Measurements from ENCODE around the gene SORBS1.

The SORBS1 gene

DNA sequence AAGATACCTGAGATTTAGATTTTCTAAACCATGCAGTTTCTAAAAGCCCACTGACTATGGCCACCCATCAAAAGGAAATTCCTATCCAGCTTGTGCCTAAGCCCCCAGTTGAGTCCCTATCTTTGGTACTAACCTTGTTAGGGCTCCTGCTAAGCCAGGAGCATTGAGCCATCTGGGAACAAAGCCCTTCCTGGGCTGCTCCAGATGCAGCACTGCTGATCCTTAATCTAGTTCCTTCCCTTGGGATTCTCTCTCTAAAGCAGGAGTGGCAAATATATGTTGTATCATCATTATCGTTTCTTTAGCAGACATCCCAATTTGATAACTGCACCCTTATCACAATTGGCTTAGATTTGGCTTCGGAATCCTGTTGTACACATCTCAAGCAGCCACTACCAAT, 245.7 kb downstream of the SORBS1 start:
- no peak for DNase-seq (ENCODE audit: low spot score)

DNA sequence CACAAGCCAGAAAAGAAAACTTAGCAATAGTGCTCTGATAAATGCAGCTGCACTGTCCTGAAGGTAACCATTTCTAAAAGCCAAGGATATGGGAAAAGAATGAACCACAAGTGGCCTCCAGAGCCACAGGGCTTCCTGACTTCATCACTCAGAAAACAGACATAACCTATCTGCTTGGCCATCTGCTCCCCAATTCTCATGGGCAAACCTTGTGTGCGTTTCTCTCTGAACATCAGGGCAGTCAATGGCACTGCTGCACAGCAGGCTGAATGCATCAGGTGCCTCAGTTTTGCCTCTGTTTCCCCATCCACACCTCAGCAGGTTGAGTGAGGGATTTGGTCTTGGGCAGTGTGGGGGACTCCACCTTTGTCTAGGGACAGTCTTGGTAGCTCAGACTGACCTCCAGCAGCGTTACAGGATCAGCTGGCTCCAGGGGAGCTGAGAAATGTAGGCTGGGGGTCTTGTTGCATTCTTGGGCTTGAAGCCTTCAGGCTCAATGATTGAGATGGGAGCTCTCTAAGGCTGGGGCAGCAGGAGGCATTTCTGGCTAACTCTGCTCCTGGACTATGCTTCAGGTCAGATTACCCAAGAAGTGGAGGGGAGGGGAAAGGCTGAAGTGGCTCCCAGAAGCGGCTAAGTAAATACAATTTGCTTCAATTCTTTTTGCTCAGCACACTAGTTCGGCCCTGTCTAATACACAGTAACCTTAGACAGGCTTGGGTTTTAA, 246.8 kb downstream of the SORBS1 start:
- DNase-seq (ENCODE audit: low spot score), result no peak

DNA sequence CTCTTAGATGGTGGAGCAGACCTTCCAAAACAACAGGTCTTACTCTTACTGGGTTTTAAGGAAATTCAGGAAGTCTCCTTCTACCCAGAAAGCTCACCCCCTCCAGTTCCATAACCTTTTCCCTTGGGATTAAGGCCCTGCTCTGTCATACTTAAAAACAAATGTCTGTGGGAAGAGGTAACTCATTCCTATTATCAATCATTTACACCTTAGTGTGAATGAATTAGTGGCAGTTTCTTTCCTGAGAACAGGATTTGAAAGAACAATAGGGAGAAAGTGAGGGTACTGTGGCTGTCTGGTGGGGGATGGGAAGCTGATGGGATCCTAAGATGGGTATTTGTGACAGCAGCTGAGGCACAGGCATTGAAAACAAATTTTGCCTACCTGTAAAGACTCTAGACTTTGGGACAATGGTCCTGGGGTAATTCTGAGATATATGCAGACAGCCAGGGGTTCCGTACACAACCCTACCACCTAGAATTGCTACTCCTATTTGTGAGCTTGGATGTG, 248.1 kb downstream of the SORBS1 start:
- no peak for DNase-seq (ENCODE audit: low spot score)

- no peak for DNase-seq (ENCODE audit: low spot score)
These were observed 248.9 kb downstream of the SORBS1 start for GRCh38 chr10:95312257-95312656.

GRCh38 chr10:95309958-95310357, 251.2 kb downstream of the SORBS1 start:
- no peak for DNase-seq (ENCODE audit: low spot score)

DNA sequence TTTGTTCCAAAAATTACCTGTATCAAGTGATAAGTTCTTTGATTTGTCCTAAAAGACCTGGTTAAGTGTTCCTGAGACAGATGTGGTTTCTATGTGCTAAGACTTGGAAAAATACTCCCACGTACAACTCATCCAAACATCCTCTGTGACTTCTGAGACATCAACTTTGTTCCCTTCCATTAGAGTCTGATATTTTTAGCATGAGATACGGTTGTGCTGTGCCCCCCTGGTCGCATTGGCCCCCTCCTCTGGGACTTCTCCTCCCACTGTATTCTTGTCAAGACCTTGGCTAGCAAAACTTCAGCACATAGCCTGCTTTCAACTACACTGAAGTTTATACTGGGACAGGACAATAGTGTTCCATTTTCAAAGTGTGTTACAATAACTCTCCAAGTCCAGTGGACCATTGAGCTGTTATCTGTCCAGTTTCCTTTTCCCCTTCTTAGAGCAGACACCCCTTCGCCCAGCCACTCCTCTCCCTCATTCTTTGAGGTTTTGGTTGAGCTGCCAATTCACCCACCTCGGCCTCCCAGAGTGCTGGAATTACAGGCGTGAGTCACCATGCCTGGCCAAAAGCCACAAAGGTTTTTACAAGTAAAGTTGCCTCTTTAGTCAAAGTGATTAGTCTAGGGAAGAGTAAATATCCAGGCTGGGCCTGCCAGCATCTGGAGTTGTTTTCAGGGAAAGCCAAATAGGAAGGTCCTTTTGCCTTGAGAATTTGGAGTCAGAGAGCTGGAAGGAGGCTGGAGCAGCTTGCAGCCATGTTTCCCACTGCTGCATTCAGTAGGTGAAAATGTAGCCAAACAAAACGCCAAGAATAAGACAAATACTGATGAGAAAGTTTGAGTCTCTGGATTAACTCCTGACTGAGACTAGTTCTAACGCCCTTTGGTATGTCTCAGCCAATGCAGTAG, 252.5 kb downstream of the SORBS1 start:
- no peak for DNase-seq (ENCODE audit: low spot score)

DNA sequence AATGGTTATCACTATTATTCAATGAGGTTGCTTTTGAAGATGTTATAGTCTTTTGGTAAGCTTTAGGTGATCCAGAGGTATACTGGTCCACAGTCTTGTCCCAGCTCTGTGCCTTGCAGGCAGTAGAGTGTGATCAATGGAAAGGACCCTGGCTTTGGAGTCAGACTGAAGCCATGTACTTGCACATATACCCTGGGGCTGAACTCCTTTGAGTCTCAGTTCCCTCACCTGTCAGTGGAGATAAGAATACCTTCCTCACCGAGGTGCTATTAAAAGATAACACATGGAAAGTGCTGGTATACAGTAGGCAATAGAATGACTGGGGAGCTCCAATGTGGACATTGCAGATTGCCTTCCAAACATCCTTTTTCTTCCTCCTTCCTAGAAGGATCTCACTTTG, 254.3 kb downstream of the SORBS1 start:
- no peak for DNase-seq (ENCODE audit: low spot score)

- no peak for DNase-seq (ENCODE audit: low spot score)
These were observed 254.9 kb downstream of the SORBS1 start for GRCh38 chr10:95306318-95306650.

GRCh38 chr10:95305606-95306317, 255.4 kb downstream of the SORBS1 start:
- DNase-seq (ENCODE audit: low spot score), result no peak

DNA sequence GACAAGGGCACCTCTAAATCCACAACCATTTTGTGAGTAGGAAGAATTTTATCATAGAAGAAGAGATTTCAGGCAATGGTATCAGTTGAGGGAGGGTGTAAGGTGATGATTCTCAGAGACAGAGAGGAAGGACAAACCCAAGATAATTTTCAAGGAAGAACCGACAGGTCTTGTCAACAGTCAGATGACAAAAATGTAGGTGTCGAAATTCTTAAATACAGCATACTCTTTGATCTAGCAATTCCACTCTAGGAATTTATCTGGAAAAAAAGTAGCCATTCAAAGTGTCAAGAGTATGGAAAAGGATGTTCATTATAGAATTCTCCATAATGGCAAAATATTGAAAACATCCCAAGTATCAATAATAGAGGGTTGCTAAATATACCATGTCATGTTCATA, 256.2 kb downstream of the SORBS1 start:
- DNase-seq (ENCODE audit: low spot score), result no peak

DNA sequence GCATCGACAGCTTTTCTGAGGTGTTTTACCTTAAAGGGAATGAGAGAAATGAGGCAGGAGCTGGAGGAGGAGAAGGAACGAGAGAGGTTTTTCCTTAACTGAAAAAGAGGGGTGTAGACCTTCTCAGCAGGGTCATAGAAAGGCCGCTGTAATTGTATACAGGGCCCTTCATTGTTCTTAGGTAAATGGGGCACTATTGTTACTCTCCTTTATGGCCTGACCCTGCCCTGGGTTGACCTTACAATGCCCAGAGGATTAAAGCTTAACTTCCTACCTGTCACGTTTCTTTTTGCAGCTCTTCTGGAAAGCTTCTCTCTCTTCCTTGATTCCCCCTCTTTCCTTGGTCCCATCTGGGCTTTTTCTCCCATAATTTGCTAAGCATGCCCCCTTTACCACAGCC, 256.7 kb downstream of the SORBS1 start:
- DNase-seq (ENCODE audit: low spot score), result no peak

DNA sequence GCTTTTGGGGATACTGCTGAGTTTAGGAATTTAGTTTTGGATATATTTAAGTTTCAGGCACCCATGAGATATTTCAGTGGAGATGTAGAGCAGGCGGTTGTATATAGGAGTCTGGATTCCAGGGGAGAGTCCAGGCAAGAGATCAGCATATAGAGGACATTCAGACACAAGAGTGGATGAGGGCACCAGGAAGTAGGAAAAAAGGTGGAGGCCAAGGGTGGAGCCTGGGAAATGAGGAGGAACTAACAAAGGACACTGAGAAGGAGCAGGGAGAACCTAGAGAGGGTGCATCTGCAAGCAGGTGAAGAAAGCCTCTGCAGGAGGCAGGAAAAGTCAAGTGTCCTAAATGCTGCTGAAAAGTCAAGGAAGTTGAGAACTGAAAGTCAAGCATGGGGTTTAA, 257.2 kb downstream of the SORBS1 start:
- DNase-seq (ENCODE audit: low spot score), result no peak

GRCh38 chr10:95303535-95303934, 257.6 kb downstream of the SORBS1 start:
- DNase-seq (ENCODE audit: low spot score), result no peak

- DNase-seq (ENCODE audit: low spot score), result no peak
These were observed 261.1 kb downstream of the SORBS1 start for GRCh38 chr10:95300022-95300539.

- DNase-seq (ENCODE audit: low spot score), result no peak
These were observed 263.8 kb downstream of the SORBS1 start for GRCh38 chr10:95297402-95297801.

DNA sequence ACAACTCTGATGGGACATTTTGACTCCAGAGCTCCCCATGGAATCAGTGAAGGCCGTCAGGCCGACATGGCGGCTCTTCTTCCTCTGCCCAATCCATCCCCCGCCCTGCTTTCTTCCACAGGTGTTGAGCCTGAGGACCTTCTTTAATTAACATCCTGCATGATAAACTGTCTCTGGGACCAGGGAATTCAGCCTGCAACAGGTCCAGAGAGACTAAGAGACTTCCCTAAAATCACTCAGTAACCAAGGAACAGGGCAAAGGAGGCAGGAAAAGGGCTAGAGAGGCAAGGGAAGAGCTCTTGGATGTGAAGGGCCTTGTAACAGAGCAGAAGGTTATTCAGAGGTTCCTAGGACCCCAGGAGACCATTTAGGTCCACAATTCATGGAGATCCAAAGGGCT, 264.4 kb downstream of the SORBS1 start:
- DNase-seq (ENCODE audit: low spot score), result no peak

DNA sequence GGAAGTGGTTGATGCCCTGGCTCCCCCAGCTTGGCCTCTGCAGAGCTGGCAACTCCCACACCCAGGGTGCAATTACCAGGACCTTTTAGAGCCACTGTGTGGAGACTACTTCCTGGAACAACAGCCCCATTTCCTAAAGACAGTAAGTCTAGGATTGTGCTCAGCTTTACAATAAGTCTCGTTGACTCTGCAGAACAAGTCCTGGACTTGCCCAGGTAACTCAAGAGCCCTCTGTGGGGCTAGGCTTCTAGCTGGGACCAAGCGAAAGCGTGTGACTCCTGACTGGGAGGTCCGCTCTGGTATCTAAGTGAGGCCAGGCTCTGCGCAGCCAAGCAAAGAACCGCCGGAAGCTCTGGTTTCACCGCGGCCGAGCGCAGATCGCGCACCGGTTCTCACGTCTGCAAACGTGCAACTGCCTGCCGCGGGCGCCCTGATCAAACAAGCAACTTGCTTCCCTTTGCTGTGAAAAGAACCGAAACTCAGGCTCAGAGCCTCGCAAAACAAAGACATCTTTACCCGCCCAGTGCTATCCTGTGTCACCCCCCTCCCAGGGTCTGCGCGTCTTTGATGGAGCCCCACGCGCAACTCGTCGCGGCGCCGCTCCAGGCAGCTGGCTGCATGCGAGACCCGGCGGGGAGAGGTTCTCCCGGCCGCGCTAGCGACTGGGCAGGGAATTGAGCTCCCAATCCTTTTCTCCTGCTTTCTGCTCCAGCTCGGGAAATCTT, 266.0 kb downstream of the SORBS1 start:
- peak; percentile 31 for DNase-seq (ENCODE audit: low spot score)

- DNase-seq (ENCODE audit: low spot score), result no peak
These were observed 267.5 kb downstream of the SORBS1 start for GRCh38 chr10:95293631-95294030.

DNA sequence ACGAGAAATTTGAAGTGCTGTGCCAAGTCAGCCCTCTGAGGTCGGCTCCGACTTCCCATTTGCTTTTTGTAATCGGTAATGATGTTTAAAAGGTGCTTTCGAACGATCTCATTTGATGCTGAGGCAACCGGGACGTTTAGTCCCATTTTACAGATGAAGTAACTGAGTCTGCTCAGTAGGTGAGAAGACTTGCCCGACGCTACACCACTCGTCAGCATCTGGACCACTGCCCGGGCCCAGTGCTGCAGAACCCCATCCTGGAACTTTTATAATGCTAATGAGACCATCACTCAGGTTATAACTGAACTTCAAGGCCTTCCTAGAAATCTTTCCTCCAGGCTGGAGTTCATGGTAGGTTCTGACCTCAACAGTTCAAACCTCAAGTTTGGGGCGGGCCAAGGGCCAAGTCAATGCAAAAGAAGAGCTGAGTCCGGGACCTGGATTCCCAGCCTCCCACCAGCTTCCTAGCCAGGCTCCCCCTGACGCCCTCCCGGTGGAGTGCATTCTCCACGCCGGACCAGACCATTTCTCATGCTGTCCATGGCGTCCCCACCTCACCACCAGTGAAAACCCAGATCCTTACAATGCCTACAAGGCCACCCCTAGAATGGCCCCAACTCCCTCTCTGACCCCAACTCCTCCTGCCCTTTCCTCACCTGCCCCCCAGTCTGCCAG, 269.7 kb downstream of the SORBS1 start:
- DNase-seq (ENCODE audit: low spot score), result no peak

DNA sequence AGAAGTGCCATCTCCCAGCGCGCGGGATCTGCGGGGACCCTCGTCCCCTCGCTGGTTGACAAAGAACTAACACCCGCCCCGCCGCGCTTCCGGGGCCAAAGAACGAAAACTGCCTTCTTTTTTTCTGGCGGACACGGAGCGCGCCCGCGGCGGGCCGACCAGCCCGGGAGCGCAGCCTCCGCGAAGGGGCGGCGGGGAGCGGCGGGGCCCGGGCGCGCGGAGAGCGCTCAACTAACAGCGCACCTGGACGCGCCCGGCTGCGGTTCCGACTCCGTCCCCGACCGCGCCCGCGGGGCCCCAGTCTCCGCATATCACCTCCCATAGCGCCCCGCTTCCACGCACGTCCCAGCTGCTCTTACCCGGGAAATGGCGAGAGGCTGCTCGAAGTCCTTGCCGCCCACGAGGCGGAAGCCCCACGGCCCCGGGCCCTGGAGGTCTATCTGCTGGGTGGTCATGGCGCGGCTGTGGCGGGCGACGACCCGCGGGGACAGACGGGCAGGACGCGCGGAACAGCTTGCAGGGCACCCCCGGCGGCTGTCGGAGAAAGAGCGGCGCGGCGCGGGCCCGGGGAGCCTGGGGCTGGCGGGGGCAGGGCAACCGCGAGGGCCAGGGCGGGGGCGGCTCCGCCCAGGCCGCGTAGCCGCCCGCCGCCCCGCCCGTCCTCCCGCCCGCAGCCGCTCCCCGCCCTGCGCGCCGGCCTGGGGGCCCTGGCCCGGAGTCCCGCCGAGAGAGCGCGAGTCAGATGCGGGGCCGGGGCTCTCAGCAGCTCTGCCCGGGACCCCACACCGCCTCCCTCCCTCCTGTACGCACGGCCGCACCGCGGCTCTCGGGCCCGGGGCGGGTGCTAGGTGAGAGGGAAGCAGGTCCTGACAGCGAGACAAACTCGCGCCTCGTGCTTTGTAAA, 270.5 kb downstream of the SORBS1 start, which contains the start of gene PDLIM1:
PDLIM1 (minus strand) TSS at position 543 of the 904 bp plus-strand sequence; CDS start at position 455, 88 bp downstream.
- DNase-seq (ENCODE audit: low spot score), result peak; percentile 23
